ENCODE results near the gene TMEM14A. TPM values are rescaled to one million over a fixed set of nuclear protein-coding genes. Genes with fewer than 3 reads are reported as not detected.

Gene TMEM14A
- total and polyA plus RNA-seq, 2 experiments from 2014 or later: 10.7 to 34.4 TPM

DNA sequence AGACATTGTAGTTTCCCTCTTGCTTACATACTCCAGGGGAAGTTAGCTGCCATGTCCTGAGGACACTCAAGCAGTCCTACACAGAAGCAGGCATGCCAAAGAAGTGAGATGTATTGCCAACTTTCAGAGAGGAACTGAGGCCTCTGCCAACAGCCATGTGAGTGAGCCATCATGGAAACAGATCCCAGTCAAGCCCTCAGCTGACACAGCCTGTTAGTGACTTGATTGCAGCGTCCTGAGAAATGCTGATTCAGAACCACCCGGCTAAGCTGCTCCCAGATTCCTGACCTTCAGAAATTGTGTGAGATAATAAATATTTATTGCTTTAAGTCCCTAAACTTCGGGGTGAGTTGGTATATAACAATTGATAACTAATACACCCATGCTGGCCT lies 54.2 kb downstream of the TMEM14A start:
- Histone ChIP-seq H3K9me3 (ENCODE audit: low read depth) (no peaks in the 10 kb centered on the region), H3K27me3 (no peaks in the 10 kb centered on the region), H3K4me3 (no peak overlapping the region), H3K4me1 (ENCODE audit: low read depth) (no peaks in the 10 kb centered on the region), H3K27ac (no peak overlapping the region), H3K36me3 (no peaks in the 10 kb centered on the region)
- DNase-seq (ENCODE audit: low read depth in 1 of 2, low spot score in 1 of 2): no peak
- TF ChIP-seq, protein P1, sequence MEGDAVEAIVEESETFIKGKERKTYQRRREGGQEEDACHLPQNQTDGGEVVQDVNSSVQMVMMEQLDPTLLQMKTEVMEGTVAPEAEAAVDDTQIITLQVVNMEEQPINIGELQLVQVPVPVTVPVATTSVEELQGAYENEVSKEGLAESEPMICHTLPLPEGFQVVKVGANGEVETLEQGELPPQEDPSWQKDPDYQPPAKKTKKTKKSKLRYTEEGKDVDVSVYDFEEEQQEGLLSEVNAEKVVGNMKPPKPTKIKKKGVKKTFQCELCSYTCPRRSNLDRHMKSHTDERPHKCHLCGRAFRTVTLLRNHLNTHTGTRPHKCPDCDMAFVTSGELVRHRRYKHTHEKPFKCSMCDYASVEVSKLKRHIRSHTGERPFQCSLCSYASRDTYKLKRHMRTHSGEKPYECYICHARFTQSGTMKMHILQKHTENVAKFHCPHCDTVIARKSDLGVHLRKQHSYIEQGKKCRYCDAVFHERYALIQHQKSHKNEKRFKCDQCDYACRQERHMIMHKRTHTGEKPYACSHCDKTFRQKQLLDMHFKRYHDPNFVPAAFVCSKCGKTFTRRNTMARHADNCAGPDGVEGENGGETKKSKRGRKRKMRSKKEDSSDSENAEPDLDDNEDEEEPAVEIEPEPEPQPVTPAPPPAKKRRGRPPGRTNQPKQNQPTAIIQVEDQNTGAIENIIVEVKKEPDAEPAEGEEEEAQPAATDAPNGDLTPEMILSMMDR (IDR thresholded peaks at IDR 0.05; ENCODE audit: low read depth, low read length): no peak

DNA sequence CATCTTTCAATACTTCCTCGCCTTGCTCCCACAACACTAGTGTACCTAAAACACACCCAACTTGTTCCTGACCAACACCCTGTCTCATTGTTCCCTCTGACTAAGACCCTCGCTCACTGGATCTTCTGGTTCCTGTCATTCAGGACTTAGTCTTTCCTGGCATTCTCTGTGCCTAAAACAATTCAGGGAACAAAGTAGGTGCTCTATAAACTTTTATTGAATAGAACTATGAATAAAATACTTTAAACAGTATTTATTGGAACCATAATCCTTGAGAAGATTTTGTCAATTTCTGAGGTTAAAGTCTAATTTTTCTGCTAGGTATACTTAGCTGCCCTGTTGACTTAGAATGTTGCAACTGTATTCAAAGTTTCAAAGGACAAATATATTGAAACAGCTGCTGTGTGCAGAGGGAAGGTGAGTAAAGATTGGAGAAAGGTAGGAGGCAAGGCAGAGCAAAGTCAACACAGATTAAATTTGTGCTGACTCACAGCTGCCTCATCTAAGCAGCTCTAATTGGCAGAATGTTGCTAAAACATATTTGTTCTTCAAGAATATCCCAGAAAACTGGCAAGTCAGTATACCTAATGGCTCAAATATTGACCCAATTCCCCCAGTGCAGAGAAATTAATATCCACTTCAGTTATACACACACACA lies 54.8 kb downstream of the TMEM14A start:
- H3K36me3 ChIP-seq: no peaks in the 10 kb centered on the region
- DNase-seq (ENCODE audit: low read depth in 1 of 2, low spot score in 1 of 2): no peak
- H3K27me3 ChIP-seq: no peaks in the 10 kb centered on the region
- no peak overlapping the region for H3K4me3 ChIP-seq
- H3K27ac ChIP-seq: no peak overlapping the region
- no peaks in the 10 kb centered on the region for H3K9me3 ChIP-seq (ENCODE audit: low read depth)
- TF ChIP-seq, protein P1 (IDR thresholded peaks at IDR 0.05; ENCODE audit: low read depth, low read length): no peak
- H3K4me1 ChIP-seq (ENCODE audit: low read depth): no peaks in the 10 kb centered on the region

DNA sequence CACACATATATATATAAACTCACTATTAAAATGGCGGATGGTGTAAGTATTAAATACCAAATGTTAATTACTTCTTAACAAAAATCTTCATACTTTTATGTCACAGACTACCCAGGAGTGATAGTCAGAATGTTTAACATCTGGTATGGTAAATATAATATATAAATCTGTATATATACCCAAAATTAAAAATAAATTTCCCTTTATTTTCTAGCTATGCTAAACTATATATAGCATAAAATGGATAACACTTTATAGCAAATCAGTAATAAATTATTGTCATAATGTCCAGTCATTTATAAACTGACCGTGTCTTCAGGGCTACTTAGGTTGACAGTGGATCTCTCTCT lies 55.3 kb downstream of the TMEM14A start:
- DNase-seq (ENCODE audit: low read depth in 1 of 2, low spot score in 1 of 2): no peak
- Histone ChIP-seq H3K4me1 (ENCODE audit: low read depth) (no peaks in the 10 kb centered on the region), H3K27me3 (no peaks in the 10 kb centered on the region), H3K4me3 (no peak overlapping the region), H3K27ac (no peak overlapping the region), H3K36me3 (no peaks in the 10 kb centered on the region), H3K9me3 (ENCODE audit: low read depth) (no peaks in the 10 kb centered on the region)
- TF ChIP-seq, protein P1 (IDR thresholded peaks at IDR 0.05; ENCODE audit: low read depth, low read length): no peak

DNA sequence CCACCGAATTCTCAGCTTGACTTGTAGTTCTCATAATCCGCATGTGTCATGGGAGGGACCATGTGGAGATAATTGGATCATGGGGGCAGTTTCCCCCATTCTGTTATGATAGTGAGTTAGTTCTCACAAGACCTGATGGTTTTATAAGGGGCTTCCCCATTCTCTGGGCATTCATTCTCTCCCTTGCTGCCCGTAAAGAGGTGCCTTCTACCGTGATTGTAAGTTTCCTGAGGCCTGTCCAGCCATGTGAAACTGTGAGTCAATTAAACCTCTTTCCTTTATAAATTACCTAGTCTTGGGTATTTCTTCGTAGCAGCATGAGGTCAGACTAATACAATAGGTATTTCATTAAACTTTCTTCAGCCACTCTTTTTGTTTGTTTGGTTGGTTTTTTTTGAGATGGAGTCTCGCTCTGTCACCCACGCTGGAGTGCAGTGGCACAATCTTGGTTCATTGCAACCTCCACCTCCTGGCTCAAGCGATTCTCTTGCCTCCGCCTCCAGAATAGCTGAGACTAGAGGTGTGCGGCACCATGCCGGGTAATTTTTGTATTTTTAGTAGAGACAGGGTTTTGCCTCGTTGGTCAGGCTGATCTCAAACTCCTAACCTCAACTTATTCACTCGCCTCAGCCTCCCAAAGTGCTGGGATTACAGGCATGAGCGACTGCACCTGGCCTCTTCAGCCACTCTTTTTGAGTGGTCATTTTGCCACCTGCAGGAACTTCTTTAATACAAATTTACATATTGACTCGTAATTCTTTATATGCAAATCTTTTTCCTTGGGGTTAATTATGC lies 56.0 kb downstream of the TMEM14A start:
- Histone ChIP-seq H3K36me3 (no peaks in the 10 kb centered on the region), H3K4me3 (no peak overlapping the region), H3K4me1 (ENCODE audit: low read depth) (no peaks in the 10 kb centered on the region), H3K27me3 (no peaks in the 10 kb centered on the region), H3K27ac (no peak overlapping the region), H3K9me3 (ENCODE audit: low read depth) (no peaks in the 10 kb centered on the region)
- TF ChIP-seq, protein P1 (IDR thresholded peaks at IDR 0.05; ENCODE audit: low read depth, low read length): no peak
- no peak for DNase-seq (ENCODE audit: low read depth in 1 of 2, low spot score in 1 of 2)

DNA sequence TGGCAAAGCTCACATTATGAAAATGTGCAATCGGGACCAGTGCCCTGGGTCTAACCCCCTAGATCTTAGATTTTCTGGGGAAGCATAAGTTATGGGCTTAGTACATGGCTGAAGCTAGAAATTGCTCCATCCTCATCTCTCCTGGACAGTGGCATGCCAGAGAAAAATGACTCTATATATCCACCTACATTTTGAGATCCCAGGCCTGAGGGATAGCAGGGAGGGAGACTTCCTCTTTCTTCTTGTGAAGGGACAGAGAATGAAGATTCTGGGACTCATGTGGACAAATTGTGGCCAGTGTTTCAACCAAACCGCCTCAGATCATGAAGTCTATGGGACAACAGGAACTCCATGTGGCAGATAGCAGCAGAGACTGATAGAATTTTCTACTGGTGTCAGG lies 57.0 kb downstream of the TMEM14A start:
- DNase-seq (ENCODE audit: low read depth in 1 of 2, low spot score in 1 of 2): no peak
- H3K27me3 ChIP-seq: no peaks in the 10 kb centered on the region
- TF ChIP-seq, protein P1 (IDR thresholded peaks at IDR 0.05; ENCODE audit: low read depth, low read length): no peak
- H3K27ac ChIP-seq: no peak overlapping the region
- H3K36me3 ChIP-seq: no peaks in the 10 kb centered on the region
- no peaks in the 10 kb centered on the region for H3K4me1 ChIP-seq (ENCODE audit: low read depth)
- no peaks in the 10 kb centered on the region for H3K9me3 ChIP-seq (ENCODE audit: low read depth)
- no peak overlapping the region for H3K4me3 ChIP-seq
